Measurements from ENCODE around the gene GANC.

GANC gene

DNA sequence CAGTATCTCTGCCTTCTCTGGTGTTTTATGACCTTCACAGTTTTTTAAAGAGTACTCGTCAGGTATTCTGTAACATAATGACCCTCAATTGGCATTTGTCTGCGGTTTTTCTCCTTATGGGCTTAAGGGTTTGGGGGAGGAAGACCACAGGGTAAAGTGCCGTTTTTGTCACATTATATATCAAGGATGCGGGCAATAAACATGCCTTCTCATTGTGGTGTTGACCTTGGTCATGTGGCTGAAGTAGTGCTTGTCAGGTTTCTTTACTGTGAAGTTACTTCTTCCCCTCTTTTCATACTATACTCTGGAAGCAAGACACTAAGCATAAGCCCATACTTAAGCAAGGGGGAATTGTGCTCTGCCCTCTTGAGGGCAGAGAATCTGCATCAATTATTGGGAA lies 102.9 kb downstream of the GANC start:
- no peak for DNase-seq (ENCODE audit: low spot score)

DNA sequence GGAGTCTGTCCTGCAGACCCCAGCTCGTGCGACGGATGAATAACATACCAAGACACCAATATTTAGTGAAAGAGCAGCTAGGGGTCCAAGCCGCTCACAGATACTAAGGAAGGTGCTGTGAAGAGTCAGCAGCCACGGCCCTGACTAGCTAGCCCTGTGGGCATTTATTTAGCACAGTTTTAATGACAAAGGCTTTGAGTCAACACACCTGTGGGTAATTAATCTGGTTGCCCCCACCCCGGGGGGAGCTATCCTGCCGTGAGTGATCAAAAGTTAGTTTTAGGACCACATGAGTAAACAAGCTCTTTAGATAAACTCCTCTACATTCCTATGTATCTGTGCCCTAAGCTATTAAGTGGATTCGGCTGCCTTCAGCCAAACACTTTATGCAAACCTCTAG lies 105.0 kb downstream of the GANC start:
- no peak for DNase-seq (ENCODE audit: low spot score)

DNA sequence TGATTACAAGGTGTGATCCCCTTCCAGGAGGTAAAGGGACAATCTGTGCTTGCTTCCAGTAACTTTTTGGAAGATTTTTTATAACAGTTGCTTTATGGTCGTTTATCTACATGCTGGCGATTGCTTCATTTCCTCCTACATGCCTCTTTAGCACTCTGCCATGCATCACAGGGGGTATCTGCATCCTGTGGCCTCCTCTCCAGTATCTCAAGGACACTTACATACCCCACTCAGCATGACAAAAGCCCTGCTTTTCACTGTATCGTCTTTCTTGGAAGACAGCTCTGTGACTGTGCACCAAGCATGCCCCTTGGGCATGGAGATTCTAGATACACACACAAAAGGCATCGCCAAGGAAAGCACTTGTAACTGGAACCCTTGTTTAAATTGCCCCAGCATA lies 111.6 kb downstream of the GANC start:
- no peak for DNase-seq (ENCODE audit: low spot score)

DNA sequence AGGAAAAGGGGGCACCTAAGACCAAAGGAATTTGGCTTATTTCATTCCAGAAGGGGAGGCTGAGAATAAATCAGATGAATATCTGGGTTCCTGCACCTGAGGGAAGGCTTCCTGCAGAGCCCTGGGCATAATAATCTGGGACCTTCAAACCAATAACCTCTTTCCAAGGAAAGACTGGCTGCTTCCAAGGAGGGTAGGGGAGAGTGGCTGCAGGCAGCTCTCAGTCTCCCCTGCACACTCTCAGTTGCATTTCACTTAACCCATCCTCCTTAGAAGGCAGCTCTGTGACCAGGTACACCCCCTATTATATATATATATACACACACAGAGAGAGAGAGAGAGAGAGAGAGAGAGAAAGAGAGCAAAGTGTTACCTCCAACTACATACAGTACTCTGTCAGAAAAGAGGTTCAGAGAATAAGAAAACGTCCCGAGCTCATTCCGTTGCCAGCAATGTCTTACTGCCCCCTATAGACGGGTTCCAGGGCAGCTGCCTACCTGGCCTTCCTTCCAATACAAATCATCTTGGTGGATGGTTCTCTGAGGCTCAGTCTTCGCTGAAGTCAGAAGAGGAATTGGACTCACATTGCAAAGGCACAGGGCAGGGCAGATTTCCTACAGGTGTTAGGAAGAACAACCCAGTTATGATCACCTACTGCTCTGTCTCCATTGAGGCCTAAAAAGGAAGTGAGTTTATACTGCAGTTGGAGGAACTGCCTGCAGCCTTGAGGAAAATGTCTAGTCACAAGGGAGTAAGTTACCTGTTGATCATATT lies 112.4 kb downstream of the GANC start:
- peak; percentile 49 for DNase-seq (ENCODE audit: low spot score)

DNA sequence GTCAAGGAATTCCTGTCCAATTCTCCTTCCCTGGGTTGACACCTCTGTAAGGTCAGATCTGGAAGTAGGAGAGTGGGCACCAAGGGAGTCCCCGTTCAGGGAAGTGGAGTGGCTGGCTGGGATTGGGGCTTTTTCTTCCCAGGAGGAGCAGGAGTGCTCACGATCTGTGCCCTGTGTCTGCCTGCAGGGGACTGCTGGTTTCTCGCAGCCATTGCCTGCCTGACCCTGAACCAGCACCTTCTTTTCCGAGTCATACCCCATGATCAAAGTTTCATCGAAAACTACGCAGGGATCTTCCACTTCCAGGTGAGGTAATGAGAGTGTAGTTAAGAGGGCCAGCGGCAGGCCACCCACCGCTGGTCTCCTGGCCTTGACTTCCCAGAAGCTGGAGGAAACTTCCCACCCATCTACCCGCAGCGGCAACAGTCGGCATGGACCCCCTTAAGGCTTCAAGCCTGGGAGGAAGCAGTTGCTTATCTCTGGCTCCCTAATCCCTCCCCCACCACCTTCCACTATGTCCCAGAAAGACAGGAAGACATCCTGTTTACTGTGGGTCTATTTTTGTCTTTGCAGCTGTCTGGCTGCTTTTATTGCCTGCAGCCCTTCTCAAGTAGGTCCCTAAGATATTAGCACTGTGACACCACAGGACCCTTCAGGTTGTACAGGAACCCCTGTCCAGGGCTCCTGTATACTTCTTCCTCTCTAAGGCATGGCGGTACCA lies 113.1 kb downstream of the GANC start:
- no peak for DNase-seq (ENCODE audit: low spot score)

DNA sequence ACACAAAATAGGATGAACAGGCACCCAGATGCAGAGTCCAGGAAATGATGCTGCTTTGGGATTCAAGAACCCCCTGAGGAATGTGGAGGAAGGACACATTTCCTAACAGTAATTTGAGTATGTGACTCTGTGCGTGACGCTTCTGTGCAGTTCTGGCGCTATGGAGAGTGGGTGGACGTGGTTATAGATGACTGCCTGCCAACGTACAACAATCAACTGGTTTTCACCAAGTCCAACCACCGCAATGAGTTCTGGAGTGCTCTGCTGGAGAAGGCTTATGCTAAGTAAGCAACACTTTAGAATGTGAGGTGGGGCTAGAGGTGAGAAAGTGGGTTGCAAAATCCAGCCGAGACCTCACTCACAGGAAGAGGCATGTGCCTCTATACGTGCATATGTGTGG lies 114.6 kb downstream of the GANC start:
- no peak for DNase-seq (ENCODE audit: low spot score)

DNA sequence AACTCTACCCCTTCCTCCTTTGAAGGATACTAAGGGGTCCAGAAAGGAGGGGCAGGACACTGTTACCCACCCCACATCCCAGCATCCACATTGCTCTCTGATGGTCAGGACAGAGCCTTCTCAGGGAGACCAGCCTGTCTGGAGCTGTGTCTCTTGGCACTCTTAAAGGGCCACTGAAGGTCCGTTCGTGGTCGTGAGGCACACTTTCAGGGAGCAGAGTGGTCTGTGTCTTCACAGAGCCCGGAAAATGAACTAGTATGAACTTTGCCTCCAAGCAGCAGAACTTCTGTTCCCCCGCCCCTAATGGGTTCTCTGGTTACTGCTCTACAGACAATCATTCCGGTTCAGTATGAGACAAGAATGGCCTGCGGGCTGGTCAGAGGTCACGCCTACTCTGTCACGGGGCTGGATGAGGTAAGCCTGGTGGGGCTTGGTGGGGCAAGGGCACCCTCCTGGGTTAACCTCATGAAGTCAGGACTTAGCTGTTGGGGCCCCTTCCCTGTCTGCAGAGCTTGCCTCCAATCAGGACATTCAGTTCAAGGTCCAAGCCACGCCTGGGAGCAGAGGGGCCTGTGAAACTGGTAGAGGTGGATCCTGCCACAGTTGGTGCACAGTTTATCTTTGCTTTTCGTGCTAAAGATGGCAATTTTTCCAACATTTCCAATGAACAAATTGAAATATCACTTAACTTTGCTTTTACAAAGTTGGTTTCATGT lies 119.5 kb downstream of the GANC start:
- DNase-seq (ENCODE audit: low spot score) = no peak

GRCh38 chr15:42394106-42394505 lies 121.1 kb downstream of the GANC start:
- DNase-seq (ENCODE audit: low spot score) = no peak

GRCh38 chr15:42395838-42396237 lies 122.8 kb downstream of the GANC start:
- DNase-seq (ENCODE audit: low spot score) = no peak

DNA sequence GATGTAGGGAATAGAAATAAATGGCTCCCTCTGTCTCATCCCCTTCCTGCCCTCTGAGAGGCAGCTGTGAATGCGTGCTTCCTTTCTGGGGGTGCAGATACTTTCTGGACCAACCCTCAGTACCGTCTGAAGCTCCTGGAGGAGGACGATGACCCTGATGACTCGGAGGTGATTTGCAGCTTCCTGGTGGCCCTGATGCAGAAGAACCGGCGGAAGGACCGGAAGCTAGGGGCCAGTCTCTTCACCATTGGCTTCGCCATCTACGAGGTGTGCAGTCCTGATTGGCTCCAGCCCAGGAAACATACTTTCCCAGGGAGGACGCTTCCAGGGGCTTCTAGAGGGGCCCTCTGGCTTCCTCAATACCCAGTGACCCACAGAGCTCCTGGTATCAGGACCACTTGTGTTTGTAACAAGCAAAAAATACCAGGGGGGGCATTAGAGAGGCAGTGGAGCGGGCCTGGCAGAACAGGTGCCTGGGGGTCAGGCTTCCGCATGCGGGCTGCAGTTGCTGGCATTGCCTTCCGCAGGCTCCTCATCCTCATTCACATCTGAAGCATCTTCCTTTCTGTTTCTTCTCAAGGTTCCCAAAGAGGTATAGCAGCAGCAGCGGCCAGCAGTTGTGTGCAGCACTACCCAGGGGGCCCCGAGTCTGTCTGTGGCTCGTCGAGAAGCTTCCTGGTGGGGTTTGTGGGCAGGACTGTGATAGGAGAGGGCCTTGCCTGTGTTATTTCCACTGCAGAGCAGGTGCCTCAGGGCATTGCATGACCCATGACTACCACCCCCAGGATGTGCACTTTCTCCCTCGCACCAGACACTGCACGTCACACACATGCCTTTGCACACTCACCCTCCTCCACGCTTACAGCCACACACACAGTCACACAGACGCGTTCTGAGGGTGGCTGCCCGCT lies 128.8 kb downstream of the GANC start:
- no peak for DNase-seq (ENCODE audit: low spot score)

- no peak for DNase-seq (ENCODE audit: low spot score)
Measured at GRCh38 chr15:42402455-42403205, 129.6 kb downstream of the GANC start.

DNA sequence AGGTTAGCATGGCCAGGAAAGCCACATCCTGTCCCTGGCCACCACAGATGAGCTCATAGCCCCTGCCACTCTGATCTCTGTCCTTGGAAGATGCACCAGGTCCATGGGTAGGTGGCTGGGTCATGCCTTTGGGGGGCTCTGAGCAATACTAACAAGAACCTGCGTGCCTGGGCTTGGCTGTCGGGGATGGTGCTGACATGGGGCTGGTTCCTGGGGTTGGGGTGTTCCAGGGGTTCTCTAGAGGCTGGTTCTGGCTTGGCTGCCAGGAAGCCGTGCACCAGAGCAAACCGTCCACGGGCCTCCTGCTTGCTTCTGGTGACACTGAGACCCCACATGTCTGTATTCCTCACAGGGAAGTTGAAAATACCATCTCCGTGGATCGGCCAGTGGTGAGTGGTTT lies 130.4 kb downstream of the GANC start:
- no peak for DNase-seq (ENCODE audit: low spot score)

DNA sequence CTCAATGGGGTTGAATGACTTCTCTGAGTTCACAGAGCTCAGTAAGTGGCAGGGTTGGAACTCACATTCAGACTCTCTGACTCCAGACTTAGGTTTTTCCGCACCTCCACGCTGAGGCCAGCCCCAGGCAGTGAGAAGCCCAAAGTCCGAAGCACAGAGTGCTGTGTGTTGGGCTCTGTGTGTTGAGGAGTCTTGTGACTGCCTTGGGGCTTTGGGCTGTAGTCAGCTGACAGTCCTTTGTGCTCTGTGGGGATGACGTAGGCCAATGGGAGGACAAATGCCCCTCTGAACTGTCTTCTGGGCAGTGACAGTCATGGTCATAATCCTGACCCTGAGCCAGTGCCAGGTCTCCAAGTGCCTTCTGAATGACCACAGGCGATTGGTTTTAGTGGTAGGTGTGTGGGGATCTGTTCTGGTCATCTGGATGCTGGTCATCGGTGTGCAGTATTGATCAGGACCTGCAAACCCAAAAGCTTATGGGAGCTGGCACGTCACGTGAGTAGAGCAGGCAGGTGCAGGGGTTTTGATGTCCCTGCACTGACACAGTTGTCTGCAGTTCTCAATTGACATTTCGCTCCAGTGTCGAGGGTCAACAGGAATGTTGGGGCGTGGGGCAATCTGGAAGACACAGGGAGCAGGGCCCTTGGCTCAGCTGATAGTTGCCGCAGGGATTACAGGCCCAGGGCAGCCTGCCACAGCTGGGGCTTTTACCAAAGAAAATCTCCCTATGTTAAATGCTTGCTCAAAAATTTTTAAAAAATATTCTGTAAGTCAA lies 131.6 kb downstream of the GANC start:
- DNase-seq (ENCODE audit: low spot score) = no peak

- DNase-seq (ENCODE audit: low spot score) = no peak
Measured at GRCh38 chr15:42405863-42406482, 133.0 kb downstream of the GANC start.
